ENCODE results near the gene MYO1H.

Gene MYO1H

DNA sequence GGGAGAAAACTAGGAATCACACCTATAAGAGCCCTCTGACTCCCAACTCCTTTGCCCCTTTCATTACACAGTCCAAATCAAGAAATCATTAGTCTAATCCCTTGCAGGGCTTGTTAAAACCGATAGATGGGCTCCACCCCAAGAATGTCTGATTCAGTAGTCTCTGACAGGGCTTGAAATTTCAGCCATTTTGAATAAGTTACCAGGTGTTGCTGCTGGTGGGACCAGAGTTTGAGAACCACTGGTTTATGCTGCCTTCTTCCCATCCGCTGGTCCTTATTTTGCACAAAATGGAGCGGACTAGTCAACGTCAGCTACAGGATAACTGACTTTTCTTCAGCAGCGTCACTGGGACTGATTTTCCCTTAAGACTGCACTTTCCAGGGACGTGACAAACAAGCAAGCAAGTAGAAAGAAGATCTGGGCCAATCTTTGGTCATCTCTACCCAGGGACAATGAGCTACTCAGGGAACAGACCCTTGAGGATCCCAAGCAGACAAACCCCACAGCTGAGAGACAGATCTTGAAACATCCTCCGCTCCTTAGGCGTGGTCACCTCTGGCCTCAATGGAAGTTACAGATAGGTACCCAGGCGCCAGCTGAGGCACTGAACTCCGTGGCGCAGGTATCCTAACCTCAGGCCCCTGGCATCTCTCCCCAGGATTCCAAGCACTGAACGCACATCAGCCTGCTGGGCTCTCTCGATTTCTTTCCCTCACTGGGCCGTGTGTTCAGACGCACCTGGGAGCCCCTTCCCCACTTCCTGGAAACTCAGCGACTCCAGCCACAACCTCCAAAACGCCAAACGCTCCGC, 128.5 kb downstream of the MYO1H start:
- Histone ChIP-seq H3K9ac (peak overlapping the region; percentile 97 to 100 (median 98)), H3K4me1 (peaks cover 31 to 42% (median 36%) of the 10 kb centered on the region in 10 experiments), H3K4me3 (peak overlapping the region; percentile 81 to 95 (median 88)), H3K27me3 (no peaks in the 10 kb centered on the region), H3K9me3 (replicated peaks in 1 of 11) (no peaks in the 10 kb centered on the region), H3K4me2 (peak overlapping the region; percentile 88 to 99 (median 97)), H3K36me3 (peaks cover 3 to 32% (median 15%) of the 10 kb centered on the region in 11 experiments; a peak in 15 of 22 replicates), H3K27ac (peak overlapping the region; percentile 97 to 100 (median 99); a peak in 21 of 22 replicates), H4K20me1 (peaks cover 36 to 55% (median 50%) of the 10 kb centered on the region in 11 experiments; a peak in 20 of 22 replicates)
- no peak for TF ChIP-seq Cebpa-rat (IDR thresholded peaks at IDR 0.05)

- peak overlapping the region; percentile 97 to 100 (median 98) for H3K9ac ChIP-seq
- peak overlapping the region; percentile 81 to 95 (median 88) for H3K4me3 ChIP-seq
- no peaks in the 10 kb centered on the region for H3K27me3 ChIP-seq
- H4K20me1 ChIP-seq, result peaks cover 30 to 49% (median 44%) of the 10 kb centered on the region in 11 experiments; a peak in 20 of 22 replicates
- peak overlapping the region; percentile 97 to 100 (median 99) for H3K27ac ChIP-seq
- H3K36me3 ChIP-seq, result peaks cover 0 to 26% (median 10%) of the 10 kb centered on the region in 11 experiments; a peak in 13 of 22 replicates
- no peak for TF ChIP-seq Cebpa-rat (IDR thresholded peaks at IDR 0.05)
- peak overlapping the region; percentile 88 to 99 (median 97) for H3K4me2 ChIP-seq
- no peaks in the 10 kb centered on the region for H3K9me3 ChIP-seq (replicated peaks in 1 of 11)
- H3K4me1 ChIP-seq, result peaks cover 31 to 42% (median 36%) of the 10 kb centered on the region in 10 experiments
Measured at GRCh38 chr12:109476807-109477184, 129.1 kb downstream of the MYO1H start.

DNA sequence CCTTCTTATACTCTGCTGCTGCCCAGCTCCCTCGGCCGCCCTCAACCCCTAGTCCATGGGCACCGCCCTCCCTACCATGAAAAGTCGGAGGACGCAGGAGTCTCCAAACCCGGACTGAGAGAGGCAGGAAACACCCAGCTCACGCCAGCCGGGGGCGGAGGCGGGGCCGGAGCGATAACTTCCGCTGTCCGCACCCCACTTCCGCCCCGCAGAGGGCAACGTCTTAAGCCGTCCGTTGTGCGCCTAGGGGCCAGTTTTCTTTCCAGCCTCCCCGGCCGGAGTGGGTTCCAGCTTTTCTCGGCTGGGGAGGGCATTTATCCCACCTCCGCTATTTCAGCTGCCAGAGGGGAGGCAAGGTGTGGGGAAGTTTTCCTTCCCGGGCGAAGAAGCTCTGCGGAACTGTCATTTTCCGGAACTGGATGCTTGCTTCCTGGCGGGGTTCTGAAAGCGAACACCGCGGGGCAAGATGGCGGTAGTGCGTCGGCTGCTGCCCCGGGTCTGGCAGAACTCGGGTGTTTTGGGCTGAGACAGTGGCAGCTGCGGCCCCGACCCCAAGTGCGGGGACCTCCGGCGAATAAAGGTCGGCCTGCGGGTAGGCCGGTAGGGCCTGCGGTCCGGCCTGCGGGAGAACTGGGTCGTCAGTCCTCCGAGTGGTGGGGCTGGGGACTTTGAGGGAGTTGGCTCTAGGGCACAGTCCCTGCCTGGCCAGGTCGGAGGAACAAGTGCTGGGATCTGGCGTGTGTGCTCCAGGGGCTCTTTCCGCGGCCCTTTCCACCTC, 129.7 kb downstream of the MYO1H start, which contains the start of the genes KCTD10 and UBE3B:
TSS of gene KCTD10 (minus strand) at position 116 of the 778 bp plus-strand sequence. CDS start at position 78, 38 bp downstream.
TSS of gene UBE3B (plus strand) at position 450 of the 778 bp plus-strand sequence. CDS start 5,918 bp downstream, outside the sequence.
- TF ChIP-seq Cebpa-rat (IDR thresholded peaks at IDR 0.05), result no peak

DNA sequence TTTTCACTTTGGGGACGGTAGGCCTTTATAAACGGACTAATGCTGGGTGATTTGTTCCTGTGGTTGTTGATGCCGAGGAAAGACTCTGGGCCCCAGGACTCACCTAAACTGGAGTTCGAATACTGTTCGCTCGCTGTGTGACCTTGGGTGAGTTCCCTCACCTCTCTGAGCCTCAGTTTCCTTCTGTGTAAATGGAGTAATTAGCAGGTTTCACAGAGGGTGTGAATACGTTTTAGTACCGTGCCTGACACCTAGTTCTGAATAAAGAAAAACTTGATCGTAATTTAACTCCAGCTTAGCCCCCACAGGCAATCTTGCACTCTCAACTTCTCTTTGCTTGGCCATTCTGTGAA, 130.2 kb downstream of the MYO1H start:
- no peaks in the 10 kb centered on the region for H3K27me3 ChIP-seq
- peak overlapping the region; percentile 88 to 99 (median 96) for H3K4me2 ChIP-seq
- H3K4me1 ChIP-seq, result peaks cover 31 to 42% (median 36%) of the 10 kb centered on the region in 10 experiments
- peaks cover under 1 to 31% (median 10%) of the 10 kb centered on the region in 11 experiments; a peak in 15 of 22 replicates for H3K36me3 ChIP-seq
- H3K4me3 ChIP-seq, result peak overlapping the region; percentile 81 to 95 (median 88)
- H3K9ac ChIP-seq, result peak overlapping the region; percentile 97 to 100 (median 98)
- peak overlapping the region; percentile 97 to 100 (median 99) for H3K27ac ChIP-seq
- H3K9me3 ChIP-seq (replicated peaks in 1 of 11), result no peaks in the 10 kb centered on the region
- TF ChIP-seq Cebpa-rat (IDR thresholded peaks at IDR 0.05), result no peak
- H4K20me1 ChIP-seq, result peaks cover 18 to 38% (median 34%) of the 10 kb centered on the region in 11 experiments; a peak in 19 of 22 replicates

More for the DNA sequence above, 129.7 kb downstream of the MYO1H start, which contains the start of the genes KCTD10 and UBE3B:
- Histone ChIP-seq H3K36me3 (peaks cover 0 to 29% (median 10%) of the 10 kb centered on the region in 11 experiments; a peak in 12 of 22 replicates), H3K9me3 (replicated peaks in 1 of 11) (no peaks in the 10 kb centered on the region), H4K20me1 (peaks cover 24 to 43% (median 39%) of the 10 kb centered on the region in 11 experiments; a peak in 20 of 22 replicates), H3K4me3 (peak within 1 kb of the TSS; percentile 81 to 95 (median 88)), H3K4me1 (peaks cover 31 to 42% (median 36%) of the 10 kb centered on the region in 10 experiments), H3K9ac (peak within 1 kb of the TSS; percentile 97 to 100 (median 98)), H3K27ac (peak within 1 kb of the TSS; percentile 97 to 100 (median 99)), H3K4me2 (peak within 1 kb of the TSS; percentile 88 to 99 (median 97)), H3K27me3 (no peaks in the 10 kb centered on the region)

GRCh38 chr12:109479761-109480160, 132.1 kb downstream of the MYO1H start:
- Histone ChIP-seq H3K9me3 (replicated peaks in 1 of 11) (no peaks in the 10 kb centered on the region), H3K27me3 (no peaks in the 10 kb centered on the region), H4K20me1 (peaks cover 4 to 20% (median 18%) of the 10 kb centered on the region in 11 experiments; a peak in 16 of 22 replicates), H3K4me3 (no peak overlapping the region), H3K27ac (no peak overlapping the region), H3K9ac (no peak overlapping the region), H3K4me1 (peaks cover 31 to 39% (median 35%) of the 10 kb centered on the region in 10 experiments), H3K36me3 (peaks cover 18 to 45% (median 24%) of the 10 kb centered on the region in 11 experiments), H3K4me2 (no peak overlapping the region)
- no peak for TF ChIP-seq Cebpa-rat (IDR thresholded peaks at IDR 0.05)

DNA sequence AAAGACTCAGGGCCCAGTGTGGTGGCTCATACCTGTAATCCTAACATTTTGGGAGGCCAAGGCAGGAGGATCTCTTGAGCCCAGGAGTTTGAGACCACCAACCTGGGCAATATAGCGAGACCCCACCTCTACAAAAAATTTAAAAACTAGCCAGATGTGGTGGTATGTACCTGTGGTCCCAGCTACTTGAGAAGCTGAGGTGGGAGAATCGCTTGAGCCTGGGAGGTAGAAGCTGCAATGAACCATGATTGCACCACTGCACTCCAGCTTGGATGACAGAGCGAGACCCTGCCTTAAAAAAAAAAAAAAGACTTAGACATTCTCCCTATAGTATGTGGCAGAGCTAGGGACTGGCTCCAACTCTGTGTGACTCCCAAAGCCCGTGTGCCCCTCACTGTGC, 132.7 kb downstream of the MYO1H start:
- no peak overlapping the region for H3K9ac ChIP-seq
- H3K27me3 ChIP-seq, result no peaks in the 10 kb centered on the region
- no peaks in the 10 kb centered on the region for H3K9me3 ChIP-seq (replicated peaks in 1 of 11)
- no peak overlapping the region for H3K4me3 ChIP-seq
- peaks cover 27 to 33% (median 30%) of the 10 kb centered on the region in 10 experiments for H3K4me1 ChIP-seq
- H3K4me2 ChIP-seq, result no peak overlapping the region
- no peak overlapping the region for H3K27ac ChIP-seq
- H4K20me1 ChIP-seq, result peaks cover 0 to 14% (median 12%) of the 10 kb centered on the region in 11 experiments; a peak in 12 of 22 replicates
- H3K36me3 ChIP-seq, result peaks cover 24 to 51% (median 30%) of the 10 kb centered on the region in 11 experiments
- TF ChIP-seq Cebpa-rat (IDR thresholded peaks at IDR 0.05), result no peak

DNA sequence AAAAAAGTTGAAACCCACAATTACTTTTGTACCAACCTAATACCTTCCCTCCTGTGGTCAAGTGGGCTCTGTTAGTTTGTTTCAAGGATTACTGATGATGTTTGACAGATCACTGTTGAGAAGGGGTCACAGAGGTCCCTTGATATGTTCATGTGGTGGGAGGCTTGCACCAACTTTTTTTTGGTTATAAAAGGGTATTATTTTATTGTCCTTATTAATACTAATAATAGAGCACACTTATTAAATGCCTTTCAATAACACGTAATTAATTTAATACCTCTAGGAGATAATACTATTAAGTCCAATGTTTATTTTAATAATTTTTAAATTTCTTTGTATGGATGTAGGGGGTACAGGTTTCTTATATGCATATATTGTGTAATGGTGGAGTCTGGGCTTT, 134.2 kb downstream of the MYO1H start:
- Histone ChIP-seq H3K4me2 (no peak overlapping the region), H4K20me1 (peaks cover 0 to 5% (median 0%) of the 10 kb centered on the region in 11 experiments; a peak in 1 of 22 replicates), H3K9ac (no peak overlapping the region), H3K27ac (no peak overlapping the region), H3K9me3 (replicated peaks in 1 of 11) (no peaks in the 10 kb centered on the region), H3K4me1 (peaks cover 14 to 20% (median 16%) of the 10 kb centered on the region in 10 experiments), H3K4me3 (no peak overlapping the region), H3K36me3 (peaks cover 39 to 66% (median 45%) of the 10 kb centered on the region in 11 experiments), H3K27me3 (no peaks in the 10 kb centered on the region)
- TF ChIP-seq Cebpa-rat (IDR thresholded peaks at IDR 0.05), result no peak

GRCh38 chr12:109482491-109482890, 134.8 kb downstream of the MYO1H start:
- Histone ChIP-seq H3K36me3 (peaks cover 46 to 72% (median 51%) of the 10 kb centered on the region in 11 experiments), H4K20me1 (peaks cover 0 to 5% (median 0%) of the 10 kb centered on the region in 11 experiments; a peak in 1 of 22 replicates), H3K9me3 (replicated peaks in 1 of 11) (no peaks in the 10 kb centered on the region), H3K4me2 (no peak overlapping the region), H3K4me3 (no peak overlapping the region), H3K9ac (no peak overlapping the region; a peak in 1 of 22 replicates), H3K27ac (no peak overlapping the region), H3K4me1 (peaks cover 14 to 20% (median 16%) of the 10 kb centered on the region in 10 experiments), H3K27me3 (no peaks in the 10 kb centered on the region)
- no peak for TF ChIP-seq Cebpa-rat (IDR thresholded peaks at IDR 0.05)
